Measurements from ENCODE around the gene UVRAG. TPM values are rescaled to one million over a fixed set of nuclear protein-coding genes. Genes with fewer than 3 reads are reported as not detected.

The UVRAG gene
- total RNA-seq, 1 experiment from 2014 or later, result 16.4 TPM

DNA sequence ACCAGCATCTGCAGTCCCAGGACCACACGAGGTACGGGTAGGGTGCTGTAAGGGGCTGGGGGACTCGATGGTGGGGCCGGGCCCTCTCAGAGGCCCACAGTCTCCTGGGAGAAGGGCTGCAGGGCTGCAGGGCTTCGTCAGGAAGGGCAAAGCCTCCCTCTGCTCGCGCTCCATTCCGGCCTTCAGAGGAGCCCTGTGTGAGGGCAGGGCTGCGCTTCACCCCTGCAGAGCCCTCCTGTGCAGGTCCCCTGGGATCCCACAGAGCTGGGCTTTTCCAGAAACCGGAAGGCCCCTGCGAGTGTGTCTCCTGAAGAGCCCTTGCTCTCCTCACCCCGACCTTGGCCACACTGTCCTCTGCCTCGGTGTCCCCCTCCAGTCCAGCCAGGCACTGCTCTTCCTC lies 364.1 kb downstream of the UVRAG start:
- no peaks in the 10 kb centered on the region for H3K27me3 ChIP-seq (ENCODE audit: control insufficient read depth, insufficient read depth, low read length)
- H3K4me3 ChIP-seq (ENCODE audit: insufficient read depth, low read depth, low read length), result no peak overlapping the region
- no peak for DNase-seq
- H3K36me3 ChIP-seq (replicated peaks; ENCODE audit: control insufficient read depth, insufficient read depth, low read length), result no peaks in the 10 kb centered on the region

DNA sequence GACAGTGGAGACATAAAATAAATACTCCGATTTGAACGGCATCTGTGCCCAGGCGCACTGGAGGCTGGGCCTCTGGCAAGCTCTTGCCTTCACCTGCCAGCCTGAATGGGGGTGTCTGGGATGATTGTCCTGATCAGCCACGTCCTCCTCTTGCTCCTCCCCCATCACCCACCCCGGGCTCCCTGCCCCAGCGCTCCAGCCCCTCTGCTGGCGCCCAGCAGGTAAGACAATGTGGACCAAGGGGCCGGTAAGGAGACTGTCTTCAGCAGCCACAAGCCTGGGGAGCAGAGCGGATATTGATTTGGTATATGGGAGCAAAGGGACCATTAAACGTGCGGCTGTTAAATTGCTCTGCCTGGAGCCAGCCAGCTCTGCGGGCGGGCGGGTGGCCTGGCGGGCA lies 366.4 kb downstream of the UVRAG start:
- Histone ChIP-seq H3K36me3 (replicated peaks; ENCODE audit: control insufficient read depth, insufficient read depth, low read length) (no peaks in the 10 kb centered on the region), H3K4me3 (ENCODE audit: insufficient read depth, low read depth, low read length) (no peak overlapping the region), H3K27me3 (ENCODE audit: control insufficient read depth, insufficient read depth, low read length) (no peaks in the 10 kb centered on the region)
- DNase-seq, result peak; percentile 88

DNA sequence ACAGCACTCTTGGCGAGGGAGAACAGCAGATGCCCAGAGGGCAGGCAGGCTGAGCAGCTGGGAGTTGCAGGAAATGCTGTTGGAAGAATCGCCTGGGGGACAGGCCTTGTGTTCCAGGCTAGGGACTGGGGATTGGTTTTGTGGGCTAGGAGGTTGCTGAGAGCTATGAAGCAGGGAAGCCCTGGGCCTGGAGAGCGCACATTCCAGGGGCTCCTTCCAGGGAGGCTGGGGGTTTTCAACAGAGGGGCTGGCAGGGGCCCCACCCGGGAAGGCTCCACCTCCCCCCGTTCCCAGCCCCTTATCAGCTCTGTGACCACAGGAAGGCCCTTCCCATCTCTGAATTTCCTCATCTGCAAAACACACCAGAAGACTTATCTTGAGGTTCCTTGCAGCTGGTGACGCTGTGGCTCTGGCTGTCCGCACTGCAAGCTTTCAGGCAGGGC lies 369.6 kb downstream of the UVRAG start:
- H3K36me3 ChIP-seq (replicated peaks; ENCODE audit: control insufficient read depth, insufficient read depth, low read length), result no peaks in the 10 kb centered on the region
- no peak overlapping the region for H3K4me3 ChIP-seq (ENCODE audit: insufficient read depth, low read depth, low read length)
- no peaks in the 10 kb centered on the region for H3K27me3 ChIP-seq (ENCODE audit: control insufficient read depth, insufficient read depth, low read length)
- peak; percentile 69 for DNase-seq

DNA sequence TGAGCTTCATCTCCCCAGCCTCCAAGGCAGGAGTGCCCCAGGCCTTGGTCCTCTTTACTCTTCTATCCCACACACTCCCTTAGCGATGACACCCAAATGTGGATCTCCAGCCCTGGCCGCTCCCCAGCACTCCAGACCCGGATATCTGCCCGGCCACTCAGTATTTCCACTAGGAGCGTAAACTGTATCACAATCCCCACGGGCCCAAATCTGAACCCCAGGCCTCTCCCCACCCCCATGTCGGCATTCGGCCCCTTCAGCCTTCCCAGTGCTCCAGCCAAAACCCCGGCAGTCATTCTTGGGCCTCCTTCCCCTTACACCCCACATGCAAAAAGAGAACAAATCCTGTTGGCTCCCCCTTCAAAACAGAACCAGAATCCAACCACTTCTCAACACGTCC lies 370.5 kb downstream of the UVRAG start:
- Histone ChIP-seq H3K36me3 (replicated peaks; ENCODE audit: control insufficient read depth, insufficient read depth, low read length) (no peaks in the 10 kb centered on the region), H3K27me3 (ENCODE audit: control insufficient read depth, insufficient read depth, low read length) (no peaks in the 10 kb centered on the region), H3K4me3 (ENCODE audit: insufficient read depth, low read depth, low read length) (no peak overlapping the region)
- DNase-seq, result no peak

DNA sequence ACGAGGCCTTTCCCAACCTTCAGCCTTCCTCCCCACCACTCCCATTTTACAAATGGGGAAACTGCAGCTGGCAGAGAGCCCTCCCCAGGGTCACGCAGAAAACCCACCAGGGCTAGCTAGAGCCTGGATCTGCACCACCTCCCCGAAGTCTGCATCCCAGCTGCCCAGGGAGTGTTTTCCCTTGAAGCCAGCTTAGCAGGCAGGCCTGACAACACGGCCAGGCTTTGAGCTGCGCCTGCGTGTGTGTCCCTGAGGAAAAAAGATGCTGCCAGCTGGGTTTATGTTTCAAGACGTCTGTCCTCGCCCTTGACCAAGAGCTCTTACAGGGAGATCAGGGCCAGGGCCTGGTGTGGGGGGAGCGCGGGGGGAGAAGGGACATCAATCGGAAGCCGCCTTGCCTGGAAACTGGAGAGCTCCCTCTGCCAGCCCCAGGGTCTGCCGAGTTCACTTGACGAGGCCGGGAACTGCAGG lies 371.0 kb downstream of the UVRAG start:
- H3K4me3 ChIP-seq (ENCODE audit: insufficient read depth, low read depth, low read length), result no peak overlapping the region
- peak; percentile 75 for DNase-seq
- no peaks in the 10 kb centered on the region for H3K36me3 ChIP-seq (replicated peaks; ENCODE audit: control insufficient read depth, insufficient read depth, low read length)
- H3K27me3 ChIP-seq (ENCODE audit: control insufficient read depth, insufficient read depth, low read length), result no peaks in the 10 kb centered on the region

DNA sequence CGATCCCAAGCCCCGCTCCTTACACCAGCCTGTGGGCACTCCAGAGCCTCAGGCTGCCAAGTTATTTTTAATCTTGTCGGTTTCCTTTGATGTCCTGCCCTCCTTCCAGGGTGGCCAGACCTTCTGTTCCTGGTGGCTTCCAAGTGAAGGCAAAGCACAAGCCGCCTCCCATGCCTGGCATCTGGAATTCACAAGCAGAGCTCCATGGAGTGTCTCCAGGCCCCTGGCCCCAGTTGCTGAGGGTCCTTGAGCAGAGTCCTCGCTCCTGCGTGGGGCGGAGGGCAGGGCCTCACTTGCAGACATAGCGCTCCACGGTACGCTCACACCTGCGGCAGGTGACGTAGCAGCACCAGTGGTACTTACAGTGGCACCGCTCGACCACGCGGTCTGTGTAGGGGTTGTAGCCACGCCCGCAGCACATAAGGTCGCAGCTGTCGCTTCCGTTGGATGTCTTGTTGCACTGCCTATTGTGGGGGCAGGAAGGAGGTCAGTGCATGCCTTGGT lies 371.8 kb downstream of the UVRAG start:
- Histone ChIP-seq H3K36me3 (replicated peaks; ENCODE audit: control insufficient read depth, insufficient read depth, low read length) (no peaks in the 10 kb centered on the region), H3K4me3 (ENCODE audit: insufficient read depth, low read depth, low read length) (no peak overlapping the region), H3K27me3 (ENCODE audit: control insufficient read depth, insufficient read depth, low read length) (no peaks in the 10 kb centered on the region)
- DNase-seq, result peak; percentile 61

DNA sequence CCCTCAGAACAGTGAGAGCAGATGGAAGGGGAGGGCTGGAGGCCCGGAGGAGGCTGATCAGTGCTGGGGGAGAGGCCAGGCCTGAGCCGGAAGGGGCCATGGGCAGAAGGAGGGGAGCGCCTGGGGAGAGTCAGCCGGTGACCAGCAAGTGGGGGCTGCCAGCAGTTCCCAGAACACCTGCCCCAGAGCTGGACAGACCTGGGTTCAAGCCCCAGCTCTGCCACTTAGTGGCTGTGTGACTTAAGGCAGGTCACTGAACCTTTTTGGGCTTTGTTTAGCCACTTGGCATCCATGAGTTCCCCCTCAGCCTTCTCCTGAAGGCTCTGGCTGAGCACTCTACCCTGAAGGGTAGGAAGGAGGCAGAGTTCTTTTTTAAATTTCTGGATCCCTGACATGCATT lies 373.9 kb downstream of the UVRAG start:
- Histone ChIP-seq H3K27me3 (ENCODE audit: control insufficient read depth, insufficient read depth, low read length) (no peaks in the 10 kb centered on the region), H3K4me3 (ENCODE audit: insufficient read depth, low read depth, low read length) (no peak overlapping the region), H3K36me3 (replicated peaks; ENCODE audit: control insufficient read depth, insufficient read depth, low read length) (no peaks in the 10 kb centered on the region)
- DNase-seq, result no peak

DNA sequence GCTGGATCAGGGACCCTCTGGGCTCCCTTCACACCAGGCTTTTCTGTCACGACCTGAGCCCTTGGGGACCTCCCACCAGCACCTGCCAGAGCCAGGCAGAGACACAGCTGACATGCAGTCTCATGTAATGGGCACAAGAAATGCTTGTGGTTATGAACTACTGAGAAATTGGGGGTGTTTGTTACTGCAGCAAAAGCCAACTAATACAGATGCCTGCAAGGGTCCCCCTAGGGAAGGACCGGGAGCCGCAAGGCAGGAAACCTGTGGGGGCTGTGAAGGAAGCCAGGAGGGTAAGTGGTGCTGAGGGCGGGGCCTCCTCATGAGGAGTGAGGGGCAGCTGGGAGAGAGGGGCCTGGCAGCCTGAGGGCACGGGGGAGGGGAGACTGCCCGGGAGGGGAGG lies 374.7 kb downstream of the UVRAG start:
- Histone ChIP-seq H3K36me3 (replicated peaks; ENCODE audit: control insufficient read depth, insufficient read depth, low read length) (no peaks in the 10 kb centered on the region), H3K27me3 (ENCODE audit: control insufficient read depth, insufficient read depth, low read length) (no peaks in the 10 kb centered on the region), H3K4me3 (ENCODE audit: insufficient read depth, low read depth, low read length) (no peak overlapping the region)
- no peak for DNase-seq

DNA sequence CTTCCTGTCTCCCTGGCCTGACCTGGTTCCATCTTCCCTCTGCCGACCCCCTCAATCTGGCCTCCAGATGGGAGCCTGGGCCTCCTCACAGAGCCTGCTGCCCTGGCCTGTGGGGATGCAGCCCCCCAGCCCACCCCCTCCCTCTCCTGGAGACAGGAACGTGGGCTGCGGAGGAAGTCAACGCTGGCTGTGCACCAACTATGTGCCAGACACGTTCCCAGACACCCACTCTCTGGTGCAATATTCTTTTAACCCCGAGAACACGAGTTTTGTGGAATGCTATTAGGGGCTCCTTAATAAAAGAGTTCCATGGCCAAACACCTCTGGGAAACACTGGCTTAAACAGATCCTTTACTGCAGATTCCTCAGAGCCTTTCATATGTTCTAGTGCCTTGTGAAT lies 375.4 kb downstream of the UVRAG start:
- DNase-seq, result no peak
- Histone ChIP-seq H3K4me3 (ENCODE audit: insufficient read depth, low read depth, low read length) (no peak overlapping the region), H3K36me3 (replicated peaks; ENCODE audit: control insufficient read depth, insufficient read depth, low read length) (no peaks in the 10 kb centered on the region)

More for the DNA sequence above, 375.4 kb downstream of the UVRAG start:
- no peaks in the 10 kb centered on the region for H3K27me3 ChIP-seq (ENCODE audit: control insufficient read depth, insufficient read depth, low read length)

Other genes starting within 250 kb of the UVRAG start
- 0.31 and 0.44 TPM in 2 replicates for gene MAP6, start 146.2 kb upstream of the UVRAG start, total RNA-seq (2014; rRNA removed; shearing (Covaris generic))
- gene MOGAT2, start 97.4 kb upstream of the UVRAG start, total RNA-seq (2014; rRNA removed; shearing (Covaris generic)), result not detected in 2 replicates
- gene DGAT2, start 46.4 kb upstream of the UVRAG start, total RNA-seq (2014; rRNA removed; shearing (Covaris generic)), result 1.1 and 1.3 TPM in 2 replicates

Measured in H7 (cell line).